ENCODE measurements around the gene TPM2.

DNA sequence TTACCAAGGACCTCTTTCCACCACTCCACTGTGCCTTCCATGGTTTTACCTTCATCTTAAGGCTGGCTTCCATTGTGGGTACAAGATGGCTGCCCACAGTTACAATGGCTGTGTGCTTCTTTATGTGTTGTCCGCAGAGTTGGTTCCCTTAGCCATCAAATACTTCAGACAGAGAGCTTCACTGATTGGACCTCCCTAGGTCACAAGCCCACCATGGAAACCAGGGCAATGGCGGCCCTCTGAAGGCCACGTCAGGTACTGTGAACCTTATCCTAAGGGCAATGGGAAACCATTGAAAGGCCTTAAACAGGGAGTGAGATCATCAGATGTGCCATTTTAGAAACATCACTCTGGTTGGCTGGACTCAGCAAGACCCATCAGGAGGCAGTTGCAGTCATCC is 21.8 kb downstream of the TPM2 start:
- no peak for TF ChIP-seq CTCF (conservative IDR thresholded peaks at IDR 0.05)
- no peak for TF ChIP-seq ZFX (IDR thresholded peaks at IDR 0.05)

Measured in C4-2B (cell line).